Panc1 (cell line): ENCODE results near the gene ABCA8. TPM values are rescaled to one million over a fixed set of nuclear protein-coding genes. Genes with fewer than 3 reads are reported as not detected.

Source experiments
- ATAC-seq: fragments of 200-7000 bp; cut with Tn5 transposase; 2 replicates; pipeline ENCODE4 v1.9.1; 2020; ENCODE audit warnings: mild to moderate bottlenecking, moderate library complexity
- BruUV-seq: library from RNA; stranded (reverse); fragments of 400-500 nt; replicated peaks from 2 replicates; lab custom pipeline; 2021; lab: Mats Ljungman, UMichigan
- CTCF ChIA-PET: fragments of 300-600 bp; sonication (Branson Sonifier 250); formaldehyde crosslinking; loops from one replicate; lab custom pipeline; 2022; ENCODE audit warnings: antibody characterized with exemption; lab: Charles Lee
- POLR2A ChIA-PET: fragments of 300-600 bp; sonication (Branson Sonifier 250); formaldehyde crosslinking; loops from one replicate; lab custom pipeline; 2022; ENCODE audit warnings: antibody characterized with exemption; lab: Charles Lee
- DNase-seq: peaks from one replicate; pipeline ENCODE4 v3.0.0-alpha.2; 2010; ENCODE audit warnings: low read depth, low spot score
- H3K27ac ChIP-seq: 2 replicates; pipeline ENCODE4 v1.5.1; 2011; ENCODE audit warnings: mild to moderate bottlenecking, low read length, inconsistent platforms
- H3K27me3 ChIP-seq: fragments of 200-500 bp; sonication (Bioruptor generic); 2 replicates; pipeline ENCODE4 v1.6.0; 2014; ENCODE audit warnings: low read length, inconsistent platforms; ENCODE audit not compliant: control insufficient read depth, insufficient read depth
- H3K36me3 ChIP-seq: fragments of 200-500 bp; sonication (Bioruptor generic); 2 replicates; pipeline ENCODE4 v1.5.1; 2014; ENCODE audit warnings: inconsistent platforms, mild to moderate bottlenecking, low read length, moderate library complexity; ENCODE audit not compliant: control insufficient read depth, insufficient read depth
- H3K4me1 ChIP-seq: 2 replicates; pipeline ENCODE4 v1.5.1; 2011; ENCODE audit warnings: inconsistent platforms, mild to moderate bottlenecking, low read length, moderate library complexity; ENCODE audit not compliant: control insufficient read depth, insufficient read depth
- H3K4me3 ChIP-seq, 2 experiments: 2 replicates each; pipeline ENCODE4 v1.5.1; 2011 to 2012; ENCODE audit warnings: low read depth in 2 of 2, low read length in 2 of 2, mild to moderate bottlenecking in 2 of 2, inconsistent platforms in 1 of 2, moderate library complexity in 1 of 2
- H3K9me3 ChIP-seq: fragments of 200-500 bp; sonication (Bioruptor generic); 2 replicates; pipeline ENCODE4 v1.5.1; 2014; ENCODE audit warnings: low read depth, mild to moderate bottlenecking, inconsistent platforms, low read length, moderate library complexity; ENCODE audit not compliant: control insufficient read depth, insufficient read depth
- POLR2AphosphoS5 ChIP-seq: IDR thresholded peaks from 2 replicates; pipeline ENCODE4 v1.6.1; 2012; ENCODE audit warnings: mild to moderate bottlenecking, low read depth, low read length, moderate library complexity
- SIN3A ChIP-seq: IDR thresholded peaks from 2 replicates; pipeline ENCODE4 v1.6.1; 2012; ENCODE audit warnings: low read depth, mild to moderate bottlenecking, low read length, moderate library complexity, borderline replicate concordance; ENCODE audit not compliant: insufficient read depth
- TCF7L2 ChIP-seq: IDR thresholded peaks from 2 replicates; pipeline ENCODE4 v1.6.1; 2011; ENCODE audit warnings: mild to moderate bottlenecking, low read depth, low read length, inconsistent platforms
- in situ Hi-C: cut with HindIII; loops from 2 replicates; pipeline ENCODE4 v1.10.0; 2016; ENCODE audit warnings: low sequenced_read_pairs, low pct_unique_long_range_greater_than_20kb
- intact Hi-C: fragments of 100-400 bp; cut with micrococcal nuclease; formaldehyde crosslinking; loops from one replicate; pipeline ENCODE4 v1.10.0; 2022; ENCODE audit not compliant: unreplicated experiment
- total RNA-seq: library from RNA; stranded (reverse); gene quantifications from one replicate; pipeline ENCODE4 v1.2.1, GENCODE V29; 2021; ENCODE audit not compliant: unreplicated experiment
- TF ChIP-seq, protein P1 (sequence below), 2 experiments: IDR thresholded peaks; 2 replicates each; pipeline ENCODE4 v1.6.1; 2011 to 2012; ENCODE audit warnings: low read depth in 2 of 2, control low read depth in 1 of 2, low read length in 1 of 2, mild to moderate bottlenecking in 1 of 2, moderate library complexity in 1 of 2; ENCODE audit not compliant: insufficient read depth in 1 of 2
- TF ChIP-seq, protein P2 (sequence below): fragments of 450-650 bp; IDR thresholded peaks from 2 replicates; pipeline ENCODE4 v1.5.1; 2017; ENCODE audit warnings: mild to moderate bottlenecking

The ABCA8 gene
- total RNA-seq, 1 experiment from 2014 or later: 0.23 TPM

DNA sequence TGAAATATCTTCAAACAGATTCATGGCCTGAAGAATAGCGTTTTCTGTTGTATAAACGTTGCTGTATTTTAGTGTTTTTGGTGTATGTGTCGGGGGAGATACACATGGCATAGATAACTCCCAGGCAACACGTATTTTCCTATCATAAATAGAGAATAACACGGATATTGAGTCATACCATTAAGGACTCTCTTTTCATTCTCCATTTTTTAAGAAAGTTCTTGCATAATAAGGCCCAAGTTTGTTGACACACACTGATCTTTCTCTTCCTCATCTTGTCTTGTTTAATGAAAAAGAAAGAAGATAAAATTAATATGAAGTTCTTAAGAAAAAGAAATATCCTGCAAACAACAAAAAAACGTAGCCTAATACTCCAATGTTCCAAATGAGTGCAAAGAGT, 13.4 kb downstream of the ABCA8 start:
- H3K4me1 ChIP-seq: no peaks in the 10 kb centered on the region
- in situ Hi-C loops: no loop called here
- H3K27me3 ChIP-seq: no peaks in the 10 kb centered on the region
- intact Hi-C loops: no loop called here
- DNase-seq: no peak
- no peaks in the 10 kb centered on the region for H3K36me3 ChIP-seq
- TF ChIP-seq TCF7L2 (no peak), POLR2AphosphoS5 (no peak), SIN3A (no peak)
- TF ChIP-seq, protein P1, sequence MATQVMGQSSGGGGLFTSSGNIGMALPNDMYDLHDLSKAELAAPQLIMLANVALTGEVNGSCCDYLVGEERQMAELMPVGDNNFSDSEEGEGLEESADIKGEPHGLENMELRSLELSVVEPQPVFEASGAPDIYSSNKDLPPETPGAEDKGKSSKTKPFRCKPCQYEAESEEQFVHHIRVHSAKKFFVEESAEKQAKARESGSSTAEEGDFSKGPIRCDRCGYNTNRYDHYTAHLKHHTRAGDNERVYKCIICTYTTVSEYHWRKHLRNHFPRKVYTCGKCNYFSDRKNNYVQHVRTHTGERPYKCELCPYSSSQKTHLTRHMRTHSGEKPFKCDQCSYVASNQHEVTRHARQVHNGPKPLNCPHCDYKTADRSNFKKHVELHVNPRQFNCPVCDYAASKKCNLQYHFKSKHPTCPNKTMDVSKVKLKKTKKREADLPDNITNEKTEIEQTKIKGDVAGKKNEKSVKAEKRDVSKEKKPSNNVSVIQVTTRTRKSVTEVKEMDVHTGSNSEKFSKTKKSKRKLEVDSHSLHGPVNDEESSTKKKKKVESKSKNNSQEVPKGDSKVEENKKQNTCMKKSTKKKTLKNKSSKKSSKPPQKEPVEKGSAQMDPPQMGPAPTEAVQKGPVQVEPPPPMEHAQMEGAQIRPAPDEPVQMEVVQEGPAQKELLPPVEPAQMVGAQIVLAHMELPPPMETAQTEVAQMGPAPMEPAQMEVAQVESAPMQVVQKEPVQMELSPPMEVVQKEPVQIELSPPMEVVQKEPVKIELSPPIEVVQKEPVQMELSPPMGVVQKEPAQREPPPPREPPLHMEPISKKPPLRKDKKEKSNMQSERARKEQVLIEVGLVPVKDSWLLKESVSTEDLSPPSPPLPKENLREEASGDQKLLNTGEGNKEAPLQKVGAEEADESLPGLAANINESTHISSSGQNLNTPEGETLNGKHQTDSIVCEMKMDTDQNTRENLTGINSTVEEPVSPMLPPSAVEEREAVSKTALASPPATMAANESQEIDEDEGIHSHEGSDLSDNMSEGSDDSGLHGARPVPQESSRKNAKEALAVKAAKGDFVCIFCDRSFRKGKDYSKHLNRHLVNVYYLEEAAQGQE (IDR thresholded peaks at IDR 0.05; ENCODE audit: insufficient read depth in 1 of 2, low read depth in 2 of 2, low read length in 1 of 2): no peak
- TF ChIP-seq, protein P2, sequence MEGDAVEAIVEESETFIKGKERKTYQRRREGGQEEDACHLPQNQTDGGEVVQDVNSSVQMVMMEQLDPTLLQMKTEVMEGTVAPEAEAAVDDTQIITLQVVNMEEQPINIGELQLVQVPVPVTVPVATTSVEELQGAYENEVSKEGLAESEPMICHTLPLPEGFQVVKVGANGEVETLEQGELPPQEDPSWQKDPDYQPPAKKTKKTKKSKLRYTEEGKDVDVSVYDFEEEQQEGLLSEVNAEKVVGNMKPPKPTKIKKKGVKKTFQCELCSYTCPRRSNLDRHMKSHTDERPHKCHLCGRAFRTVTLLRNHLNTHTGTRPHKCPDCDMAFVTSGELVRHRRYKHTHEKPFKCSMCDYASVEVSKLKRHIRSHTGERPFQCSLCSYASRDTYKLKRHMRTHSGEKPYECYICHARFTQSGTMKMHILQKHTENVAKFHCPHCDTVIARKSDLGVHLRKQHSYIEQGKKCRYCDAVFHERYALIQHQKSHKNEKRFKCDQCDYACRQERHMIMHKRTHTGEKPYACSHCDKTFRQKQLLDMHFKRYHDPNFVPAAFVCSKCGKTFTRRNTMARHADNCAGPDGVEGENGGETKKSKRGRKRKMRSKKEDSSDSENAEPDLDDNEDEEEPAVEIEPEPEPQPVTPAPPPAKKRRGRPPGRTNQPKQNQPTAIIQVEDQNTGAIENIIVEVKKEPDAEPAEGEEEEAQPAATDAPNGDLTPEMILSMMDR: no peak
- BruUV-seq: no TSS peak
- POLR2A ChIA-PET: no interaction called here
- H3K27ac ChIP-seq: no peak overlapping the region
- no peaks in the 10 kb centered on the region for H3K9me3 ChIP-seq
- no peak overlapping the region for H3K4me3 ChIP-seq
- ATAC-seq: no peak
- CTCF ChIA-PET: no interaction called here

DNA sequence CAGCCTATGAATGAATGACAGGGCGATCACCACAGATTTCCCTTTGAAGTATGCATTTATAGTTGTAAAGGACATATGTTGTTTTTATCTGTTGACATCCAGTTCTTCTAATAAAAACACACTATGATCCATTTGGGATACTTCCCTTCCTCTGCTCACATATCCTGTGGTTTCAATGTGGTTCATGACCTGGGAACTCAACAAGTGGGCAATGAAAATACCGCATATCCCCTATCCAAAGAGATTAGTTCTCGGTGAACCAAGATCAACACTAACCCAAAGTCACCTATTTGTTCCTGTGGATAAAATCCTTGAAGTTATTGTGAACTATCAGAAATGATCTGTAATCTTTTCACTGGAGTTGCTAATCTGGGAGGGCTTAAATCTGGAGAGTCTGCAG, 16.0 kb downstream of the ABCA8 start:
- Histone ChIP-seq H3K27ac (no peak overlapping the region), H3K27me3 (no peaks in the 10 kb centered on the region), H3K36me3 (no peaks in the 10 kb centered on the region), H3K9me3 (no peaks in the 10 kb centered on the region), H3K4me3 (no peak overlapping the region), H3K4me1 (no peaks in the 10 kb centered on the region)
- no TSS peak for BruUV-seq
- TF ChIP-seq POLR2AphosphoS5 (no peak), TCF7L2 (no peak), SIN3A (no peak)
- TF ChIP-seq, protein P2: no peak
- TF ChIP-seq, protein P1 (IDR thresholded peaks at IDR 0.05; ENCODE audit: insufficient read depth in 1 of 2, low read depth in 2 of 2, low read length in 1 of 2): no peak
- ChIA-PET POLR2A (no interaction called here), CTCF (no interaction called here)
- intact Hi-C loops (no loop called here), in situ Hi-C loops (no loop called here)
- DNase-seq: no peak
- no peak for ATAC-seq
